Measurements from ENCODE around the gene STK32B.

DNA sequence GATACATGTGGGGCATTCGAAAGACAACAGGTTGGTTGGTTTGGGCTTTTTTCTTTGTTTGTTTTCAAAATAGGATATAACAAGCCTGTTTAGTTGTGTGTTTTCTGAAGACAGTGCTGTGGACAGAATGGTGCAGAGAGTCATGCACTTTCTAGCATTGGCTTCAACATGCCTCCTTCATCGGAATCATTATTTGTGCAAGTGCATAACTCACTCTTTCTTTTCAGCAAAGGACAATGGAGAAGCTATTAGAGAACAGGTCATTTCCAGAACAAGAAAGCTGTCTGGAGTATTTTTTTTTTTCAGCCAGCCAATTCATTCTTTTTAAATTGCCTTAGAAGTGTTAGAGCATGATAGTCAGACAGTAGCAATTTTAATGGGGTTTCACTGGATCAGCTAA is 225.8 kb downstream of the STK32B start:
- TF ChIP-seq, protein P1, sequence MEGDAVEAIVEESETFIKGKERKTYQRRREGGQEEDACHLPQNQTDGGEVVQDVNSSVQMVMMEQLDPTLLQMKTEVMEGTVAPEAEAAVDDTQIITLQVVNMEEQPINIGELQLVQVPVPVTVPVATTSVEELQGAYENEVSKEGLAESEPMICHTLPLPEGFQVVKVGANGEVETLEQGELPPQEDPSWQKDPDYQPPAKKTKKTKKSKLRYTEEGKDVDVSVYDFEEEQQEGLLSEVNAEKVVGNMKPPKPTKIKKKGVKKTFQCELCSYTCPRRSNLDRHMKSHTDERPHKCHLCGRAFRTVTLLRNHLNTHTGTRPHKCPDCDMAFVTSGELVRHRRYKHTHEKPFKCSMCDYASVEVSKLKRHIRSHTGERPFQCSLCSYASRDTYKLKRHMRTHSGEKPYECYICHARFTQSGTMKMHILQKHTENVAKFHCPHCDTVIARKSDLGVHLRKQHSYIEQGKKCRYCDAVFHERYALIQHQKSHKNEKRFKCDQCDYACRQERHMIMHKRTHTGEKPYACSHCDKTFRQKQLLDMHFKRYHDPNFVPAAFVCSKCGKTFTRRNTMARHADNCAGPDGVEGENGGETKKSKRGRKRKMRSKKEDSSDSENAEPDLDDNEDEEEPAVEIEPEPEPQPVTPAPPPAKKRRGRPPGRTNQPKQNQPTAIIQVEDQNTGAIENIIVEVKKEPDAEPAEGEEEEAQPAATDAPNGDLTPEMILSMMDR (IDR thresholded peaks at IDR 0.05), result no peak
- TF ChIP-seq ZFX (IDR thresholded peaks at IDR 0.05; ENCODE audit: borderline replicate concordance), result no peak

All from 22Rv1 (cell line).